ENCODE measurements around the gene PIAS3. TPM values are rescaled to one million over a fixed set of nuclear protein-coding genes. Genes with fewer than 3 reads are reported as not detected.

PIAS3 gene
- polyA plus RNA-seq (2012; ENCODE audit: missing spikeins), result 9.8 TPM

- TF ChIP-seq TAF1 (IDR thresholded peaks at IDR 0.05; ENCODE audit: borderline replicate concordance, low read depth, low read length) (peak; percentile 14; the same call in 1 of the 2 replicates), POLR2A (IDR thresholded peaks at IDR 0.05; ENCODE audit: low read depth, low read length) (no peak), POLR2AphosphoS5 (IDR thresholded peaks at IDR 0.05; ENCODE audit: low read depth, low read length) (no peak)
- DNase-seq (ENCODE audit: insufficient read length), result peak; percentile 96
- peak; percentile 93 for FAIRE-seq
These were observed at the start of gene PIAS3 for GRCh38 chr1:145858901-145859490. Gene PIAS3 (minus strand): TSS chr1:145859081. CDS start chr1:145858990, 91 bp downstream.

- DNase-seq (ENCODE audit: insufficient read length) (no peak), FAIRE-seq (no peak)
- no peak for TF ChIP-seq POLR2AphosphoS5 (IDR thresholded peaks at IDR 0.05; ENCODE audit: low read depth, low read length)
- TF ChIP-seq TAF1 (IDR thresholded peaks at IDR 0.05; ENCODE audit: borderline replicate concordance, low read depth, low read length), result no peak
- TF ChIP-seq POLR2A (IDR thresholded peaks at IDR 0.05; ENCODE audit: low read depth, low read length), result no peak
These were observed 49.8 kb upstream of the PIAS3 start for GRCh38 chr1:145908653-145909052.

- DNase-seq (ENCODE audit: insufficient read length) (no peak), FAIRE-seq (no peak)
- TF ChIP-seq POLR2A (IDR thresholded peaks at IDR 0.05; ENCODE audit: low read depth, low read length) (no peak), TAF1 (IDR thresholded peaks at IDR 0.05; ENCODE audit: borderline replicate concordance, low read depth, low read length) (no peak), POLR2AphosphoS5 (IDR thresholded peaks at IDR 0.05; ENCODE audit: low read depth, low read length) (no peak)
These were observed 48.3 kb upstream of the PIAS3 start for GRCh38 chr1:145906954-145907753.

GRCh38 chr1:145901312-145902021 is 42.6 kb upstream of the PIAS3 start:
- DNase-seq (ENCODE audit: insufficient read length) (no peak), FAIRE-seq (no peak)
- TF ChIP-seq POLR2A (IDR thresholded peaks at IDR 0.05; ENCODE audit: low read depth, low read length) (no peak), TAF1 (IDR thresholded peaks at IDR 0.05; ENCODE audit: borderline replicate concordance, low read depth, low read length) (no peak), POLR2AphosphoS5 (IDR thresholded peaks at IDR 0.05; ENCODE audit: low read depth, low read length) (no peak)

- no peak for TF ChIP-seq TAF1 (IDR thresholded peaks at IDR 0.05; ENCODE audit: borderline replicate concordance, low read depth, low read length)
- no peak for TF ChIP-seq POLR2AphosphoS5 (IDR thresholded peaks at IDR 0.05; ENCODE audit: low read depth, low read length)
- no peak for TF ChIP-seq POLR2A (IDR thresholded peaks at IDR 0.05; ENCODE audit: low read depth, low read length)
- DNase-seq (ENCODE audit: insufficient read length) (no peak), FAIRE-seq (no peak)
These were observed 39.9 kb upstream of the PIAS3 start for GRCh38 chr1:145898756-145899155.

- no peak for FAIRE-seq
- DNase-seq (ENCODE audit: insufficient read length), result no peak
- TF ChIP-seq POLR2AphosphoS5 (IDR thresholded peaks at IDR 0.05; ENCODE audit: low read depth, low read length) (no peak), POLR2A (IDR thresholded peaks at IDR 0.05; ENCODE audit: low read depth, low read length) (no peak), TAF1 (IDR thresholded peaks at IDR 0.05; ENCODE audit: borderline replicate concordance, low read depth, low read length) (no peak)
These were observed 39.1 kb upstream of the PIAS3 start for GRCh38 chr1:145897969-145898368.

GRCh38 chr1:145895471-145895870 is 36.6 kb upstream of the PIAS3 start:
- DNase-seq (ENCODE audit: insufficient read length) (no peak), FAIRE-seq (no peak)
- no peak for TF ChIP-seq POLR2AphosphoS5 (IDR thresholded peaks at IDR 0.05; ENCODE audit: low read depth, low read length)
- TF ChIP-seq TAF1 (IDR thresholded peaks at IDR 0.05; ENCODE audit: borderline replicate concordance, low read depth, low read length), result no peak
- no peak for TF ChIP-seq POLR2A (IDR thresholded peaks at IDR 0.05; ENCODE audit: low read depth, low read length)

- DNase-seq (ENCODE audit: insufficient read length) (no peak), FAIRE-seq (no peak)
- TF ChIP-seq TAF1 (IDR thresholded peaks at IDR 0.05; ENCODE audit: borderline replicate concordance, low read depth, low read length) (no peak), POLR2AphosphoS5 (IDR thresholded peaks at IDR 0.05; ENCODE audit: low read depth, low read length) (no peak), POLR2A (IDR thresholded peaks at IDR 0.05; ENCODE audit: low read depth, low read length) (no peak)
These were observed 34.6 kb upstream of the PIAS3 start for GRCh38 chr1:145893306-145894055.

- no peak for FAIRE-seq
- TF ChIP-seq POLR2A (IDR thresholded peaks at IDR 0.05; ENCODE audit: low read depth, low read length) (no peak), TAF1 (IDR thresholded peaks at IDR 0.05; ENCODE audit: borderline replicate concordance, low read depth, low read length) (no peak), POLR2AphosphoS5 (IDR thresholded peaks at IDR 0.05; ENCODE audit: low read depth, low read length) (no peak)
These were observed 33.7 kb upstream of the PIAS3 start for GRCh38 chr1:145892486-145893087.

GRCh38 chr1:145891587-145892485 is 33.0 kb upstream of the PIAS3 start:
- DNase-seq (ENCODE audit: insufficient read length) (no peak), FAIRE-seq (no peak)
- TF ChIP-seq POLR2A (IDR thresholded peaks at IDR 0.05; ENCODE audit: low read depth, low read length) (no peak), POLR2AphosphoS5 (IDR thresholded peaks at IDR 0.05; ENCODE audit: low read depth, low read length) (no peak), TAF1 (IDR thresholded peaks at IDR 0.05; ENCODE audit: borderline replicate concordance, low read depth, low read length) (no peak)

More at GRCh38 chr1:145892486-145893087, 33.7 kb upstream of the PIAS3 start:
- DNase-seq (ENCODE audit: insufficient read length), result no peak

Data from GM12892 (cell line).